Smooth muscle cell (in vitro differentiated cells): Measurements from ENCODE around the gene POU3F3. TPM values are rescaled to one million over a fixed set of nuclear protein-coding genes. Genes with fewer than 3 reads are reported as not detected.

Experiments used
- DNase-seq: peaks from one replicate; lab custom pipeline; 2025; ENCODE audit not compliant: unreplicated experiment; lab: John Stamatoyannopoulos, UW
- H2AFZ ChIP-seq: fragments of 200-600 bp; sonication (generic); 2 replicates; pipeline ENCODE4 v1.6.0; 2016; ENCODE audit warnings: antibody characterized with exemption, low read depth, mild to moderate bottlenecking
- H3F3A ChIP-seq: fragments of 200-600 bp; sonication (generic); 2 replicates; pipeline ENCODE4 v1.6.0; 2017; ENCODE audit warnings: antibody characterized with exemption, low read depth
- H3K27ac ChIP-seq: fragments of 200-600 bp; sonication (generic); 2 replicates; pipeline ENCODE4 v1.5.1; 2016; ENCODE audit warnings: low read depth, mild to moderate bottlenecking
- H3K27me3 ChIP-seq: fragments of 200-600 bp; sonication (generic); 2 replicates; pipeline ENCODE4 v1.6.1; 2016; ENCODE audit warnings: low read depth, mild to moderate bottlenecking
- H3K36me3 ChIP-seq: fragments of 200-600 bp; sonication (generic); 2 replicates; pipeline ENCODE4 v1.5.1; 2016; ENCODE audit warnings: low read depth
- H3K4me1 ChIP-seq: fragments of 200-600 bp; sonication (generic); 2 replicates; pipeline ENCODE4 v1.5.1; 2016; ENCODE audit warnings: low read depth
- H3K4me2 ChIP-seq: fragments of 200-600 bp; sonication (generic); 2 replicates; pipeline ENCODE4 v1.6.0; 2016; ENCODE audit warnings: mild to moderate bottlenecking
- H3K4me3 ChIP-seq: fragments of 200-600 bp; sonication (generic); 2 replicates; pipeline ENCODE4 v1.5.1; 2016; ENCODE audit warnings: mild to moderate bottlenecking
- H3K79me2 ChIP-seq: fragments of 200-600 bp; sonication (generic); 2 replicates; pipeline ENCODE4 v1.6.0; 2016; ENCODE audit warnings: low read depth, mild to moderate bottlenecking
- H3K9ac ChIP-seq: fragments of 200-600 bp; sonication (generic); 2 replicates; pipeline ENCODE4 v1.6.0; 2016; ENCODE audit warnings: low read depth
- H3K9me3 ChIP-seq: fragments of 200-600 bp; sonication (generic); replicated peaks from 2 replicates; pipeline ENCODE4 v1.5.1; 2016; ENCODE audit warnings: low read depth
- H4K20me1 ChIP-seq: fragments of 200-600 bp; sonication (generic); 2 replicates; pipeline ENCODE4 v1.6.0; 2016; ENCODE audit warnings: low read depth
- CTCF ChIP-seq: fragments of 200-600 bp; sonication (generic); IDR thresholded peaks from 2 replicates; pipeline ENCODE4 v1.5.1; 2017; ENCODE audit warnings: borderline replicate concordance, mild to moderate bottlenecking, antibody characterized with exemption; ENCODE audit not compliant: insufficient read depth, poor library complexity, severe bottlenecking
- WGBS: methylation state at CpG from one replicate; pipeline ENCODE4 v1.1.7; 2016; ENCODE audit warnings: low lambda C conversion rate; 5-methylcytosine and 5-hydroxymethylcytosine counted together
- polyA plus RNA-seq: library from polyadenylated mRNA; unstranded; fragments of >200 nt; fragmentation: Nextera tagmentation; extraction: Ambion mirVana; gene quantifications from 2 replicates; pipeline ENCODE4 v1.2.1, GENCODE V29; 2016
- total RNA-seq: library from RNA; depleted of rRNA; stranded (reverse); fragments of >200 nt; gene quantifications from 2 replicates; pipeline ENCODE4 v1.2.3, GENCODE V29; 2014

Gene POU3F3
- total and polyA plus RNA-seq, 2 experiments from 2014 or later, result not detected

DNA sequence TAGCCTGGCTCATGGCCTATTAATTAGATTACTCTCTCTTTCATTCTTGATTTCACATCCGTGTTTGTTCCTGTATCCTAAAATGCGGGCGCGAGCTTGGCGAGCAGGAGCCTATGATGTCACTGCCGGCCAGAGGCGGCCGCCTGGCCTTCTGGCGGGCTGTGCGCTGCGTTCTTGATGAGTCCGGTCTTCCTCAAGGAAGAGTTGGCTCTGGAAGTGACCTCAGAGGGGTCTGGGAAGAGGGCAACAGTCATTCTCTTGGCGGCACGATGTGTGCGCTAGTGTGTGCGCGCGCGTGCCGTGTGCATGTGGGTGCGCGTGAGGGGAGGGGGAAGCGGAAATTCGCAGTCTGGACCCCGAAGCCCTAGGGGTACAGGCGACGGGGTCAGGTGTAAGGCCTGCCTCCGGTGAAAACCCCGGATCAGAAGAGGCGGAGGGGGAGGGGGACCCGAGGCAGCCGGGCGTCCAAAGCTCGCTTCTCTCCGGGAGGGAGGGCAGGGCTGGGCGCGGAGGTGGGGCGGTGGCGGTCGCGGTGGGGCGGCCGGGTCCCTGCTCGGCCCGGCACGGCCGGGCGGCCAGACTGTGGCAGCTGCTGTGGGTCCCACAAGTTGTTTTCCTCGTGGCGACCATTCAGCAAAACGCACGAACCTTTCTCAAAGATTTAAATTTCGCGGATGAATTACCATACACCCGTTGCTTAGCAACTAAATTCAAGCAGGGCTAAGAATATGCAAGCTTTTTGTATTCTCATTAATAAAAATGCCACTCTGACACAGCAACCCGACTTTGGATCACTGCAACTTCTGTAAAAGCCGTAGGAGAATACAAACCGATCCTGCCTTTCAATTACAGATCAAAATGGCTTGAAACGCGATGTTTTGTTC lies 8.4 kb downstream of the POU3F3 start:
- Histone ChIP-seq H3K4me2 (peak overlapping the region; percentile 82), H3K4me1 (peaks cover 16% of the 10 kb centered on the region), H2AFZ (no peak overlapping the region), H3K79me2 (no peaks in the 10 kb centered on the region), H4K20me1 (no peaks in the 10 kb centered on the region), H3F3A (no peaks in the 10 kb centered on the region), H3K36me3 (no peaks in the 10 kb centered on the region), H3K9me3 (no peaks in the 10 kb centered on the region), H3K4me3 (peak overlapping the region; percentile 35), H3K27me3 (peaks cover 100% of the 10 kb centered on the region), H3K9ac (no peak overlapping the region), H3K27ac (no peak overlapping the region)
- TF ChIP-seq CTCF, result no peak
- no peak for DNase-seq
- 1% methylated on average over 45 of the region's 60 CpGs for WGBS

DNA sequence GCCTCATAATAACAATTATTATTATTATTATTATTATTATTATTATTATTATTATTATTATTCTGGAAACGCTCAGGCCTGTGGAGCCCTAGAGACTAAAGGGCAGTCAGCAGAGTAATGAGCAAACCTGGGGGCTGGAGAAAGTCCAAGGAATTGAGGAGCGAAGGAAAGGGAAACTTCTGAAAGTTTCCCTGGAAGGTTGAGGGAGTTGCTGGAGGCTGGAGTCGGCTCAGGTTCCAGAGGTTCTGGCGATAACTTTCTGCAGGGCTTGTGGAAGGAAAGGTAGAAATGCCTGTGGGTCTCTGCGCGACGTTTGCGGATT lies 9.2 kb downstream of the POU3F3 start:
- peaks cover 21% of the 10 kb centered on the region for H3K4me1 ChIP-seq
- no peaks in the 10 kb centered on the region for H3F3A ChIP-seq
- H3K27me3 ChIP-seq, result peaks cover 100% of the 10 kb centered on the region
- H3K27ac ChIP-seq, result no peak overlapping the region
- no peaks in the 10 kb centered on the region for H3K79me2 ChIP-seq
- DNase-seq, result no peak
- no peak overlapping the region for H3K4me2 ChIP-seq
- H4K20me1 ChIP-seq, result no peaks in the 10 kb centered on the region
- no peaks in the 10 kb centered on the region for H3K36me3 ChIP-seq
- H3K4me3 ChIP-seq, result no peak overlapping the region
- no peak for TF ChIP-seq CTCF
- no peak overlapping the region for H2AFZ ChIP-seq
- 7% methylated on average over 8 of the region's 8 CpGs for WGBS
- no peak overlapping the region for H3K9ac ChIP-seq
- H3K9me3 ChIP-seq, result no peaks in the 10 kb centered on the region

DNA sequence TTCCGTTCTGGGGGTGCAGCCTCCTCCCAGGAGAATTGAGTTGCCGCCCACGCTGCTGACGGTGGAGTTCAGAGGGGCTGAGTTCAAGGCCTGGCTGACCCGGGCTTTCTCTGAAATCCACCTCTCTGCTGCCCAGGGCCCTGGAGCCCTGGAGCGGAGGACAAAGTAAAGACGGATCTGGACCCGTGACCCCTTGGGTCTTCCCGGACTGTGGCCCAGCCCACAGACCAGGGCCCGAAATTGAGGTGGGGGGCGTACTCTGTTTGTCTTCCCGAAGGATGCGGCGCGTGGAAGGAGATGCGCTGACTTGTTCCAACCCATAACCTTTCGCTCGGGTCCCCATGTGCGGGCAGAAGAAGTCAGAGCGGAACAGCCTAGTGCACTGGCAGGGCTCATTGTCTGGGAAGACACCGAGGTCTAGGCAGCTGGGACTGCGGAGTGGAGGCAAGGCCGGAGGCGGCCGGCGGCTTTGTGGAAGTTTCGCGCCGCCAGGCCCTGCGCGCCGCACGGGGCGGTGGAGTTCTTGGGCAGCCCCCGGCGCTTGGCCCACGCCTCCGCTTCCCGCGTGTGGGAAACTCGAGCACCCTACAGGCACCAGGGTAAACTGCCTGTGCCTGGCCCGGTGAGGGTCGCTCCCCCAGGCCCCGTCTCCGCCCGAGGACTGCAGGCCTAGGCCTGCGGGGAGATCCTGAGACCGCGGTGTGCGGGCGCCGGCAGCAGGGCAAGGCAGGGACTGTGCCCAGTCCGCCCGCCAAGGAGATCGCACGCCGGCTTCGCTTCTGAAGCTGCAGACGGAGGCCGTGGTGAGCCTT lies 9.8 kb downstream of the POU3F3 start:
- Histone ChIP-seq H3K4me3 (no peak overlapping the region), H3K27me3 (peaks cover 100% of the 10 kb centered on the region), H3F3A (no peaks in the 10 kb centered on the region), H2AFZ (no peak overlapping the region), H3K79me2 (no peaks in the 10 kb centered on the region), H3K9me3 (no peaks in the 10 kb centered on the region), H4K20me1 (no peaks in the 10 kb centered on the region), H3K4me2 (peak overlapping the region; percentile 44), H3K27ac (no peak overlapping the region), H3K9ac (no peak overlapping the region), H3K4me1 (peaks cover 21% of the 10 kb centered on the region), H3K36me3 (no peaks in the 10 kb centered on the region)
- WGBS, result 4% methylated on average over 58 of the region's 60 CpGs
- DNase-seq, result no peak
- no peak for TF ChIP-seq CTCF
